ENCODE measurements around the gene TIMM50.

- TF ChIP-seq POLR2A (IDR thresholded peaks at IDR 0.05; ENCODE audit: extremely low read depth, insufficient read length) (no peak), CTCF (IDR thresholded peaks at IDR 0.05; ENCODE audit: low read depth, low read length) (no peak), MAX (IDR thresholded peaks at IDR 0.05; ENCODE audit: low read depth, low read length) (no peak), MYC (IDR thresholded peaks at IDR 0.05; ENCODE audit: low read depth, low read length) (no peak)
Observed at GRCh38 chr19:39469036-39469435, 11.6 kb upstream of the TIMM50 start.
